Panc1 (cell line): ENCODE measurements around the gene S100A2. TPM values are rescaled to one million over a fixed set of nuclear protein-coding genes. Genes with fewer than 3 reads are reported as not detected.

Experiments
- ATAC-seq: fragments of 200-7000 bp; cut with Tn5 transposase; 2 replicates; pipeline ENCODE4 v1.9.1; 2020; ENCODE audit warnings: mild to moderate bottlenecking, moderate library complexity
- BruUV-seq: library from RNA; stranded (reverse); fragments of 400-500 nt; replicated peaks from 2 replicates; lab custom pipeline; 2021; lab: Mats Ljungman, UMichigan
- CTCF ChIA-PET: fragments of 300-600 bp; sonication (Branson Sonifier 250); formaldehyde crosslinking; loops from one replicate; lab custom pipeline; 2022; ENCODE audit warnings: antibody characterized with exemption; lab: Charles Lee
- POLR2A ChIA-PET: fragments of 300-600 bp; sonication (Branson Sonifier 250); formaldehyde crosslinking; loops from one replicate; lab custom pipeline; 2022; ENCODE audit warnings: antibody characterized with exemption; lab: Charles Lee
- DNase-seq: peaks from one replicate; pipeline ENCODE4 v3.0.0-alpha.2; 2010; ENCODE audit warnings: low read depth, low spot score
- H3K27ac ChIP-seq: 2 replicates; pipeline ENCODE4 v1.5.1; 2011; ENCODE audit warnings: mild to moderate bottlenecking, low read length, inconsistent platforms
- H3K27me3 ChIP-seq: fragments of 200-500 bp; sonication (Bioruptor generic); 2 replicates; pipeline ENCODE4 v1.6.0; 2014; ENCODE audit warnings: low read length, inconsistent platforms; ENCODE audit not compliant: control insufficient read depth, insufficient read depth
- H3K36me3 ChIP-seq: fragments of 200-500 bp; sonication (Bioruptor generic); 2 replicates; pipeline ENCODE4 v1.5.1; 2014; ENCODE audit warnings: inconsistent platforms, mild to moderate bottlenecking, low read length, moderate library complexity; ENCODE audit not compliant: control insufficient read depth, insufficient read depth
- H3K4me1 ChIP-seq: 2 replicates; pipeline ENCODE4 v1.5.1; 2011; ENCODE audit warnings: inconsistent platforms, mild to moderate bottlenecking, low read length, moderate library complexity; ENCODE audit not compliant: control insufficient read depth, insufficient read depth
- H3K4me3 ChIP-seq, 2 experiments: 2 replicates each; pipeline ENCODE4 v1.5.1; 2011 to 2012; ENCODE audit warnings: low read depth in 2 of 2, low read length in 2 of 2, mild to moderate bottlenecking in 2 of 2, inconsistent platforms in 1 of 2, moderate library complexity in 1 of 2
- H3K9me3 ChIP-seq: fragments of 200-500 bp; sonication (Bioruptor generic); 2 replicates; pipeline ENCODE4 v1.5.1; 2014; ENCODE audit warnings: low read depth, mild to moderate bottlenecking, inconsistent platforms, low read length, moderate library complexity; ENCODE audit not compliant: control insufficient read depth, insufficient read depth
- CTCF ChIP-seq: fragments of 450-650 bp; IDR thresholded peaks from 2 replicates; pipeline ENCODE4 v1.5.1; 2017; ENCODE audit warnings: mild to moderate bottlenecking
- POLR2AphosphoS5 ChIP-seq: IDR thresholded peaks from 2 replicates; pipeline ENCODE4 v1.6.1; 2012; ENCODE audit warnings: mild to moderate bottlenecking, low read depth, low read length, moderate library complexity
- SIN3A ChIP-seq: IDR thresholded peaks from 2 replicates; pipeline ENCODE4 v1.6.1; 2012; ENCODE audit warnings: low read depth, mild to moderate bottlenecking, low read length, moderate library complexity, borderline replicate concordance; ENCODE audit not compliant: insufficient read depth
- TCF7L2 ChIP-seq: IDR thresholded peaks from 2 replicates; pipeline ENCODE4 v1.6.1; 2011; ENCODE audit warnings: mild to moderate bottlenecking, low read depth, low read length, inconsistent platforms
- in situ Hi-C: cut with HindIII; loops from 2 replicates; pipeline ENCODE4 v1.10.0; 2016; ENCODE audit warnings: low sequenced_read_pairs, low pct_unique_long_range_greater_than_20kb
- intact Hi-C: fragments of 100-400 bp; cut with micrococcal nuclease; formaldehyde crosslinking; loops from one replicate; pipeline ENCODE4 v1.10.0; 2022; ENCODE audit not compliant: unreplicated experiment
- total RNA-seq: library from RNA; stranded (reverse); gene quantifications from one replicate; pipeline ENCODE4 v1.2.1, GENCODE V29; 2021; ENCODE audit not compliant: unreplicated experiment
- TF ChIP-seq, protein P1 (sequence below), 2 experiments: IDR thresholded peaks; 2 replicates each; pipeline ENCODE4 v1.6.1; 2011 to 2012; ENCODE audit warnings: low read depth in 2 of 2, control low read depth in 1 of 2, low read length in 1 of 2, mild to moderate bottlenecking in 1 of 2, moderate library complexity in 1 of 2; ENCODE audit not compliant: insufficient read depth in 1 of 2

The S100A2 gene
- total RNA-seq, 1 experiment from 2014 or later: 6.2 TPM

- intact Hi-C loops (no loop called here), in situ Hi-C loops (loop anchor here (25.0 kb wide), 1 partner anchor 251 kb away; the partner anchor contains the start of gene S100A9)
- ChIA-PET CTCF (interaction anchor here (0.5 to 1.8 kb wide), 3 partner anchors 10 to 41 kb away, joined by 4 to 10 read pairs (median 4); no protein-coding TSS in a partner anchor), POLR2A (interaction anchor here (0.6 to 1.6 kb wide), 2 partner anchors 10 to 20 kb away, joined by 5 to 14 read pairs; partner anchors contain the start of gene CHTOP)
- TF ChIP-seq SIN3A: no peak
- no peak for TF ChIP-seq POLR2AphosphoS5
- no peak for TF ChIP-seq TCF7L2
- TF ChIP-seq CTCF: no peak
- TF ChIP-seq, protein P1, sequence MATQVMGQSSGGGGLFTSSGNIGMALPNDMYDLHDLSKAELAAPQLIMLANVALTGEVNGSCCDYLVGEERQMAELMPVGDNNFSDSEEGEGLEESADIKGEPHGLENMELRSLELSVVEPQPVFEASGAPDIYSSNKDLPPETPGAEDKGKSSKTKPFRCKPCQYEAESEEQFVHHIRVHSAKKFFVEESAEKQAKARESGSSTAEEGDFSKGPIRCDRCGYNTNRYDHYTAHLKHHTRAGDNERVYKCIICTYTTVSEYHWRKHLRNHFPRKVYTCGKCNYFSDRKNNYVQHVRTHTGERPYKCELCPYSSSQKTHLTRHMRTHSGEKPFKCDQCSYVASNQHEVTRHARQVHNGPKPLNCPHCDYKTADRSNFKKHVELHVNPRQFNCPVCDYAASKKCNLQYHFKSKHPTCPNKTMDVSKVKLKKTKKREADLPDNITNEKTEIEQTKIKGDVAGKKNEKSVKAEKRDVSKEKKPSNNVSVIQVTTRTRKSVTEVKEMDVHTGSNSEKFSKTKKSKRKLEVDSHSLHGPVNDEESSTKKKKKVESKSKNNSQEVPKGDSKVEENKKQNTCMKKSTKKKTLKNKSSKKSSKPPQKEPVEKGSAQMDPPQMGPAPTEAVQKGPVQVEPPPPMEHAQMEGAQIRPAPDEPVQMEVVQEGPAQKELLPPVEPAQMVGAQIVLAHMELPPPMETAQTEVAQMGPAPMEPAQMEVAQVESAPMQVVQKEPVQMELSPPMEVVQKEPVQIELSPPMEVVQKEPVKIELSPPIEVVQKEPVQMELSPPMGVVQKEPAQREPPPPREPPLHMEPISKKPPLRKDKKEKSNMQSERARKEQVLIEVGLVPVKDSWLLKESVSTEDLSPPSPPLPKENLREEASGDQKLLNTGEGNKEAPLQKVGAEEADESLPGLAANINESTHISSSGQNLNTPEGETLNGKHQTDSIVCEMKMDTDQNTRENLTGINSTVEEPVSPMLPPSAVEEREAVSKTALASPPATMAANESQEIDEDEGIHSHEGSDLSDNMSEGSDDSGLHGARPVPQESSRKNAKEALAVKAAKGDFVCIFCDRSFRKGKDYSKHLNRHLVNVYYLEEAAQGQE (IDR thresholded peaks at IDR 0.05; ENCODE audit: insufficient read depth in 1 of 2, low read depth in 2 of 2, low read length in 1 of 2): no peak
- no peaks in the 10 kb centered on the region for H3K9me3 ChIP-seq
- peak overlapping the region; percentile 87 for H3K27ac ChIP-seq
- no peak for ATAC-seq
- no peaks in the 10 kb centered on the region for H3K27me3 ChIP-seq
- peaks cover 43% of the 10 kb centered on the region for H3K4me1 ChIP-seq
- no peak for DNase-seq
- H3K4me3 ChIP-seq: peak overlapping the region; percentile 52 to 85
- no TSS peak for BruUV-seq
- no peaks in the 10 kb centered on the region for H3K36me3 ChIP-seq
These were observed 47.8 kb upstream of the S100A2 start for GRCh38 chr1:153613406-153613805.

GRCh38 chr1:153612755-153613331 is 47.2 kb upstream of the S100A2 start, which contains the start of gene S100A16:
S100A16 (minus strand) TSS chr1:153613137; CDS start chr1:153608151, 4,986 bp downstream.
- peaks cover 47% of the 10 kb centered on the region for H3K4me1 ChIP-seq
- CTCF ChIA-PET: interaction anchor here (0.5 to 1.8 kb wide), 3 partner anchors 22 to 69 kb away, joined by 3 to 10 read pairs (median 4); no protein-coding TSS in a partner anchor
- POLR2A ChIA-PET: interaction anchor here (0.5 to 1.1 kb wide), 5 partner anchors 10 to 210 kb away, joined by 3 to 14 read pairs (median 4); partner anchors contain the start of gene S100A13
- H3K36me3 ChIP-seq: no peaks in the 10 kb centered on the region
- ATAC-seq (peak; percentile 71), DNase-seq (no peak)
- no peaks in the 10 kb centered on the region for H3K9me3 ChIP-seq
- H3K27ac ChIP-seq: peak within 1 kb of the TSS; percentile 87
- intact Hi-C loops: no loop called here
- TF ChIP-seq POLR2AphosphoS5: no peak
- no peak for TF ChIP-seq TCF7L2
- no peak for TF ChIP-seq SIN3A
- TF ChIP-seq, protein P1 (IDR thresholded peaks at IDR 0.05; ENCODE audit: insufficient read depth in 1 of 2, low read depth in 2 of 2, low read length in 1 of 2): no peak
- no peak for TF ChIP-seq CTCF
- in situ Hi-C loops: loop anchor here (25.0 kb wide), 1 partner anchor 251 kb away; the partner anchor contains the start of gene S100A9
- H3K27me3 ChIP-seq: no peaks in the 10 kb centered on the region
- no TSS peak for BruUV-seq
- H3K4me3 ChIP-seq: peak within 1 kb of the TSS; percentile 52 to 85
